CD4-positive, alpha-beta T cell (primary cell): ENCODE data around the gene GALNT7. TPM values are rescaled to one million over a fixed set of nuclear protein-coding genes. Genes with fewer than 3 reads are reported as not detected.

Source experiments
- ATAC-seq: fragments of 200-7000 bp; cut with Tn5 transposase; one replicate; pipeline ENCODE4 v1.10.0; 2022; ENCODE audit warnings: mild to moderate bottlenecking; ENCODE audit not compliant: poor library complexity
- CTCF ChIA-PET: fragments of 350-600 bp; sonication (Branson Sonifier 250); formaldehyde crosslinking; loops from one replicate; lab custom pipeline; 2021; ENCODE audit warnings: antibody characterized with exemption, inconsistent platforms; lab: Charles Lee
- POLR2A ChIA-PET: fragments of 350-600 bp; sonication (Branson Sonifier 250); formaldehyde crosslinking; loops from one replicate; lab custom pipeline; 2021; ENCODE audit warnings: antibody characterized with exemption, inconsistent platforms; lab: Charles Lee
- DNase-seq, 14 experiments: peaks; one replicate each; pipeline ENCODE4 v3.0.0-alpha.2; 2013 to 2020; ENCODE audit warnings: mixed read lengths in 2 of 14
- H3K27ac ChIP-seq, 2 donors: one replicate each; pipeline versions ENCODE4 v1.5.1 to v1.7.0; 2013; ENCODE audit warnings: low read length in 2 of 2, low read depth in 1 of 2, mild to moderate bottlenecking in 1 of 2
- H3K27me3 ChIP-seq, 2 experiments: 1 replicate in 1 of 2; 2 replicates in 1 of 2; pipeline versions ENCODE4 v1.6.1 to v1.7.0; 2013; ENCODE audit warnings: low read length in 2 of 2, control low read depth in 1 of 2, mild to moderate bottlenecking in 1 of 2, moderate library complexity in 1 of 2; ENCODE audit not compliant: insufficient read depth in 2 of 2, control insufficient read depth in 1 of 2
- H3K36me3 ChIP-seq: one replicate; pipeline ENCODE4 v1.6.1; 2013; ENCODE audit warnings: low read length, control low read depth; ENCODE audit not compliant: insufficient read depth
- H3K4me1 ChIP-seq: one replicate; pipeline ENCODE4 v1.6.1; 2013; ENCODE audit warnings: low read length, control low read depth; ENCODE audit not compliant: insufficient read depth
- H3K4me3 ChIP-seq: one replicate; pipeline ENCODE4 v1.5.1; 2013; ENCODE audit warnings: mild to moderate bottlenecking, low read length, moderate library complexity
- H3K9me3 ChIP-seq, 2 experiments: 1 replicate in 1 of 2; 2 replicates in 1 of 2; pipeline versions ENCODE4 v1.6.1 to v1.7.0; 2013; ENCODE audit warnings: low read length in 2 of 2, mild to moderate bottlenecking in 2 of 2, control low read depth in 1 of 2, moderate library complexity in 1 of 2; ENCODE audit not compliant: control insufficient read depth in 1 of 2, insufficient read depth in 1 of 2
- H3K27ac Mint-ChIP-seq: one replicate; pipeline ENCODE4 v1.8.0; 2020; ENCODE audit warnings: mixed read lengths
- H3K27me3 Mint-ChIP-seq: one replicate; pipeline ENCODE4 v1.8.0; 2021; ENCODE audit warnings: mixed read lengths
- H3K36me3 Mint-ChIP-seq: one replicate; pipeline ENCODE4 v1.8.0; 2021; ENCODE audit warnings: low read depth, mixed read lengths
- H3K4me1 Mint-ChIP-seq: one replicate; pipeline ENCODE4 v1.8.0; 2021; ENCODE audit warnings: low read depth, mixed read lengths
- H3K4me3 Mint-ChIP-seq: one replicate; pipeline ENCODE4 v1.8.0; 2020; ENCODE audit warnings: mild to moderate bottlenecking, mixed read lengths
- H3K9me3 Mint-ChIP-seq: one replicate; pipeline ENCODE4 v1.8.0; 2020; ENCODE audit warnings: mixed read lengths
- CTCF ChIP-seq: fragments of 200-600 bp; IDR thresholded peaks from one replicate; pipeline ENCODE4 v1.8.0; 2022; ENCODE audit warnings: antibody characterized with exemption, mild to moderate bottlenecking
- intact Hi-C, 2 experiments: fragments of 100-400 bp; cut with DNase I in 1 of 2; cut with micrococcal nuclease in 1 of 2; formaldehyde crosslinking; loops; one replicate each; pipeline versions ENCODE4 v1.15.1 to v1.9.0; 2023 to 2025; cut with DNase I, micrococcal nuclease
- total RNA-seq, 174 experiments: library from RNA in 2 of 174; stranded (reverse) in 2 of 174; gene quantifications; one replicate each; pipeline ENCODE4 v1.2.3 and lab custom pipeline; 2021 to 2026

The GALNT7 gene
- total RNA-seq, 2 experiments from 2014 or later: 4.6 to 4.8 TPM

DNA sequence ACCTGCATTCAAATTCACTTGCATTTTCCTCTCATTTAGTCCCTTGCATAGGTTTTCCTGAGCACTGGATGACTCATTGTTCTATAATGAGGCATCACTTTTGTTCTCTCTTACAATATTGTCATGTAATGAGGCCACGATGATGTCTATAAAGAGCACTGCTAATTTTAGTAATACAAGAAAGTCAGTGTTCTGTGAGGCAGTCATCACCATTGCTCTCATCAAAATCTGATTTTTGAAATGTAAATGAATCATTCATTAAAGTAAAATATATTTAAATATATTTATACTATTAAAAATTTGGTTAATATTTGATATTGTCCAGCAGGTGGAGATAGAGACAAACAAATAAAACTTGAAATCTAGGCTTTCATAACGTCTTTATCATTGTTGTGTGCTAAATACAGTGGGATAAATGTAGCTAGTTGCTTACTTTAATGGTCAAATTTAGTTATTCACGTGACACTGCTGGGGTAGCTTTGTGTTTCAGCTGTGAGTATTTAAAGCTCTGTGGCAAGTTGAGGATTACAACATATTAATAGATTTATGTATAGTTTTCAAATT lies 150.1 kb downstream of the GALNT7 start:
- Histone ChIP-seq H3K4me3 (no peak overlapping the region), H3K36me3 (peaks cover 25% of the 10 kb centered on the region), H3K4me1 (no peaks in the 10 kb centered on the region), H3K27me3 (no peaks in the 10 kb centered on the region), H3K9me3 (no peaks in the 10 kb centered on the region), H3K27ac (no peak overlapping the region)
- Mint-ChIP-seq H3K36me3 (peaks cover 38% of the 10 kb centered on the region), H3K27me3 (no peaks in the 10 kb centered on the region), H3K9me3 (no peaks in the 10 kb centered on the region), H3K4me3 (no peak overlapping the region), H3K4me1 (no peaks in the 10 kb centered on the region), H3K27ac (no peak overlapping the region)
- peak in 3 of 14 experiments; percentile 57 to 66 (median 59) for DNase-seq
- intact Hi-C loops: loop anchor here (1.0 to 10.0 kb wide), 5 partner anchors 99 to 999 kb away; no protein-coding TSS in a partner anchor
- TF ChIP-seq CTCF: peak; percentile 81
- POLR2A ChIA-PET: interaction anchor here (1.3 to 2.3 kb wide), 3 partner anchors 15 to 176 kb away, joined by 3 to 17 read pairs (median 8); partner anchors contain the start of genes HMGB2 and SAP30
- peak; percentile 37 for ATAC-seq
- CTCF ChIA-PET: interaction anchor here (0.7 to 1.9 kb wide), 10 partner anchors 14 to 103 kb away, joined by 3 to 12 read pairs (median 4); no protein-coding TSS in a partner anchor

DNA sequence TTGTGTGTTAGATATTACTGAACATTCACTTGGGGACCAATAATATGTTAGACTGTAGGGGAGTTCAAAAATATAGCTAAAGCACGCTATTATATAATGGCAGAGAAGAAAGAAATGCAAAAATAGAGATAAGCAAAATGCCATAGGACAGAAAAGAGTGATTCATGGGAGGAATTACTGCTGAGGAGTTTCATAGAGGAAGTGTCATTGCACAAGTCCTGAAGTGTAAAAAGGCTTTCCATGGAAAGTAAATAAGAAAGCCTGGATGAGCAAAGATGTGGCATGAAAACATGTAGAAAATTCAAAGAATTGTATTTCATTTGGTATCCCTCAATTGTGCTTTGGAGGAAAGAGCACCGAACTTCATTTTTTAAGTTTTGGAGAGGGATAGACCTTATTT lies 151.1 kb downstream of the GALNT7 start:
- no peaks in the 10 kb centered on the region for H3K9me3 ChIP-seq
- Mint-ChIP-seq H3K9me3 (no peaks in the 10 kb centered on the region), H3K27me3 (no peaks in the 10 kb centered on the region), H3K4me1 (no peaks in the 10 kb centered on the region), H3K4me3 (no peak overlapping the region), H3K27ac (no peak overlapping the region), H3K36me3 (peaks cover 38% of the 10 kb centered on the region)
- peaks cover 20% of the 10 kb centered on the region for H3K36me3 ChIP-seq
- ATAC-seq (no peak), DNase-seq (peak in 1 of 14 experiments; percentile 10)
- intact Hi-C loops: loop anchor here (2.0 to 10.0 kb wide), 5 partner anchors 173 to 998 kb away; no protein-coding TSS in a partner anchor
- ChIA-PET CTCF (interaction anchor here (1.0 to 1.9 kb wide), 9 partner anchors 13 to 102 kb away, joined by 3 to 12 read pairs (median 4); no protein-coding TSS in a partner anchor), POLR2A (interaction anchor here (1.3 to 2.3 kb wide), 3 partner anchors 14 to 175 kb away, joined by 3 to 17 read pairs (median 8); partner anchors contain the start of genes HMGB2 and SAP30)
- no peak for TF ChIP-seq CTCF
- H3K4me3 ChIP-seq: no peak overlapping the region
- no peaks in the 10 kb centered on the region for H3K4me1 ChIP-seq
- no peaks in the 10 kb centered on the region for H3K27me3 ChIP-seq
- H3K27ac ChIP-seq: no peak overlapping the region

DNA sequence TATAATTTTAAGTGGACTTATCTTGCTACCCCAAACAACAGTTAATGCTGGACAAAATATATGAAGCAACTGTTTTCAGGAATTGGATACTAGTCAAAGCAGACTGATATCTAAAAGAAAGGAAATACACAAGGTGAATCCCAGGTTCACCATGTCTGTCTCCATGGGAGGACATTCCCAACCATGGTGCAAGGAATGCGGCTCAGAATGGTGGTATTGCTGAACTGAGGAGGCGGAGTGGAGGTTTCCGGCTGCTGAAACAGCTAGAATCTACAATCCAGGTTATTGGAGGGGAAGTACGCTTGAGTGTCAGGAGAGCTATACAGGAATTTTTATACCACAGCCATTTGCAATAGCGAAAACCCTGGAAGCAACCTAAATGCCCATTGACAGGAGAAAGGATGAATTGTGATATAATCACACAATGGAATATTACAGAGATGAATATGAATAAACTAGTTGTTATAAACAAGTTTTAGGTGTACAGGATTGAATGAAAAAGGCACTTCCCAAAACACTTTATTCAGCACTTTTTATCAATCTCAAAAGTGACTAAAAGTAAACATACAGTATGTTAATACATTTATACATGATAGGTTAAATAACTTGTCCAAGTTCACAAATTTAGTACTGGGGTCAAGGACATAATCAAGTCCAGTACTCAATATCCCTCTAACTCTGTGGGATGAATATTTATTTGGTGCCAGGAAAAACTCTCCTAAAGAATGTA lies 156.6 kb downstream of the GALNT7 start:
- Mint-ChIP-seq H3K4me1 (peaks cover under 1% of the 10 kb centered on the region), H3K36me3 (peaks cover 40% of the 10 kb centered on the region), H3K27ac (no peak overlapping the region), H3K4me3 (no peak overlapping the region), H3K9me3 (no peaks in the 10 kb centered on the region), H3K27me3 (no peaks in the 10 kb centered on the region)
- Histone ChIP-seq H3K4me1 (no peaks in the 10 kb centered on the region), H3K4me3 (no peak overlapping the region), H3K27me3 (no peaks in the 10 kb centered on the region), H3K27ac (no peak overlapping the region), H3K36me3 (peaks cover 19% of the 10 kb centered on the region), H3K9me3 (no peaks in the 10 kb centered on the region)
- no peak for TF ChIP-seq CTCF
- ChIA-PET CTCF (interaction anchor here (1.1 kb wide), 1 partner anchor 11 kb away, joined by 3 read pairs; no protein-coding TSS in a partner anchor), POLR2A (interaction anchor here (1.5 to 1.8 kb wide), 2 partner anchors 9 to 46 kb away, joined by 8 read pairs; partner anchors contain the start of genes HMGB2 and SAP30)
- intact Hi-C loops: loop anchor here in 1 of 2 experiments (10.0 kb wide), 1 partner anchor 830 kb away; no protein-coding TSS in a partner anchor
- DNase-seq: no peak
- no peak for ATAC-seq
